Ishikawa (cell line): ENCODE data around the gene TTC8.

ENCODE experiments used
- CEBPB ChIP-seq: IDR thresholded peaks from 2 replicates; pipeline ENCODE4 v1.6.1; 2012
- CREB1 ChIP-seq: IDR thresholded peaks from 2 replicates; pipeline ENCODE4 v1.6.1; 2012; ENCODE audit warnings: low read depth
- EGR1 ChIP-seq: IDR thresholded peaks from 2 replicates; pipeline ENCODE4 v1.6.1; 2012
- EP300 ChIP-seq: IDR thresholded peaks from 2 replicates; pipeline ENCODE4 v1.6.1; 2012; ENCODE audit warnings: borderline replicate concordance
- NFIC ChIP-seq: IDR thresholded peaks from 2 replicates; pipeline ENCODE4 v1.6.1; 2012
- RAD21 ChIP-seq: IDR thresholded peaks from 2 replicates; pipeline ENCODE4 v1.6.1; 2012; ENCODE audit warnings: low read depth
- REST ChIP-seq: IDR thresholded peaks from 2 replicates; pipeline ENCODE4 v1.6.1; 2012; ENCODE audit warnings: low read depth, mild to moderate bottlenecking
- TCF12 ChIP-seq: IDR thresholded peaks from 2 replicates; pipeline ENCODE4 v1.6.1; 2012; ENCODE audit warnings: low read depth
- YY1 ChIP-seq: IDR thresholded peaks from 2 replicates; pipeline ENCODE4 v1.6.1; 2012; ENCODE audit warnings: low read depth

- no peak for TF ChIP-seq EGR1
- no peak for TF ChIP-seq EP300
- TF ChIP-seq CREB1, result no peak
- TF ChIP-seq RAD21, result no peak
- no peak for TF ChIP-seq CEBPB
- TF ChIP-seq NFIC, result no peak
- no peak for TF ChIP-seq YY1
- no peak for TF ChIP-seq REST
- no peak for TF ChIP-seq TCF12
Measured at GRCh38 chr14:88804035-88804434, 20.4 kb upstream of the TTC8 start.
